ENCODE data around the gene ALOX15B. TPM values are rescaled to one million over a fixed set of nuclear protein-coding genes. Genes with fewer than 3 reads are reported as not detected.

ALOX15B gene
- total RNA-seq, 1 experiment from 2014 or later: not detected

DNA sequence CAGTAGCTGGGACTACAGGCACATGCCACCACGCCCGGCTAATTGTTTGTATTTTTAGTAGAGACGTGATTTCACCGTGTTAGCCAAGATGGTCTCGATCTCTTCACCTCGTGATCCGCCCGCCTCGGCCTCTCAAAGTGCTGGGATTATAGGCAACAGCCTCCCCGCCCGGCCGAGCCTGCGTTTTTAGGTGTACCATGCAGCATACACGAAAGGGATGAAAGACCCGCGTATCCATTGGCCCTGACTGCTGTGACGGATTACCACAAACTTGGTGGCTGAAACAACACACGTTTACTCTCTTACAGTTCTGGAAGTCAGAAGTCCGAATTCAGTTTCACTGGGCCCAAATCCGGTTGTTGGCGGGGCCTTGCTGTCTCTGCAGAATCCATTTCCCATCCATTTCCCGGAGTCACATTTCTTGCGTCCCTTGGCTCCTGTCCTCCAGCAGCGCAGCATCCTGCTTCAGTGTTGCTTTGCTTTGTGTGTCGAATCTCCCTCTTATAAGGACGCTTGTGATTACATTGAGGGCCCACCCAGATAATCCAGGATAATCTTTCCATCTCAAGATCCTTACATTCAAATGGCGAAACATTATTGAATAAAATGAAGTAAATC is 44.8 kb upstream of the ALOX15B start:
- Mint-ChIP-seq H3K4me3 (ENCODE audit: low read depth, unreplicated experiment) (no peak overlapping the region), H3K4me1 (ENCODE audit: low read depth, unreplicated experiment) (no peaks in the 10 kb centered on the region), H3K36me3 (ENCODE audit: insufficient read depth, unreplicated experiment) (no peaks in the 10 kb centered on the region), H3K9me3 (ENCODE audit: low read depth, unreplicated experiment) (no peaks in the 10 kb centered on the region), H3K27me3 (ENCODE audit: unreplicated experiment) (no peaks in the 10 kb centered on the region), H3K27ac (ENCODE audit: unreplicated experiment) (no peak overlapping the region)
- CTCF ChIA-PET: no interaction called here
- BruUV-seq (replicated peaks): no TSS peak
- TF ChIP-seq CTCF (IDR thresholded peaks at IDR 0.05; ENCODE audit: unreplicated experiment): no peak
- intact Hi-C loops (cut with micrococcal nuclease; ENCODE audit: unreplicated experiment): no loop called here
- DNase-seq: no peak

DNA sequence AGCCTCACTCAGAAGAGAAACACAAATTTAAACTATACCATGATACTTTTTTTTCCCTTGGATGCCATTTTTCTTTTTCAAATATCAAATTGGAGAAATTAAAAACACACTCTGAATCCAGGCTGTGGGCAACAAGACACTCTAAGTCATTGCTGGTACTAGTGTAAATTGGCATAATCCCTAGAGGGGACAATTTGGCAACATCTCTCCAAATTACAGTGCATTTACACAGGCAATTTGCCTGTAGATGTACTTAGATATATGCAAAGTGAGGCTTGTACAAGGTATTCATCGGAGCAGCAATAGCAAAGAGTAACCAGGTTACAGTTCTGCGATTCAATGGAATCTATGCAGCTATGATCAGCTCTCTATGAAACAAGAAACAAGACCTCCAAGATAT is 43.1 kb upstream of the ALOX15B start:
- no peak for TF ChIP-seq CTCF (IDR thresholded peaks at IDR 0.05; ENCODE audit: unreplicated experiment)
- Mint-ChIP-seq H3K9me3 (ENCODE audit: low read depth, unreplicated experiment) (no peaks in the 10 kb centered on the region), H3K36me3 (ENCODE audit: insufficient read depth, unreplicated experiment) (no peaks in the 10 kb centered on the region), H3K27ac (ENCODE audit: unreplicated experiment) (no peak overlapping the region), H3K4me3 (ENCODE audit: low read depth, unreplicated experiment) (no peak overlapping the region), H3K4me1 (ENCODE audit: low read depth, unreplicated experiment) (no peaks in the 10 kb centered on the region), H3K27me3 (ENCODE audit: unreplicated experiment) (peaks cover 4% of the 10 kb centered on the region)
- no peak for DNase-seq
- intact Hi-C loops (cut with micrococcal nuclease; ENCODE audit: unreplicated experiment): loop anchor here (5.0 kb wide), 1 partner anchor 253 kb away; no protein-coding TSS in a partner anchor
- BruUV-seq (replicated peaks): no TSS peak
- CTCF ChIA-PET: no interaction called here

GRCh38 chr17:7997186-7997585 is 41.7 kb upstream of the ALOX15B start:
- TF ChIP-seq CTCF (IDR thresholded peaks at IDR 0.05; ENCODE audit: unreplicated experiment): no peak
- no TSS peak for BruUV-seq (replicated peaks)
- H3K4me3 Mint-ChIP-seq (ENCODE audit: low read depth, unreplicated experiment): no peak overlapping the region
- intact Hi-C loops (cut with micrococcal nuclease; ENCODE audit: unreplicated experiment): loop anchor here (5.0 kb wide), 1 partner anchor 255 kb away; no protein-coding TSS in a partner anchor
- no peaks in the 10 kb centered on the region for H3K9me3 Mint-ChIP-seq (ENCODE audit: low read depth, unreplicated experiment)
- H3K4me1 Mint-ChIP-seq (ENCODE audit: low read depth, unreplicated experiment): no peaks in the 10 kb centered on the region
- CTCF ChIA-PET: interaction anchor here (0.6 to 0.9 kb wide), 2 partner anchors 8 to 59 kb away, joined by 3 read pairs; no protein-coding TSS in a partner anchor
- peak; percentile 44 for DNase-seq
- no peak overlapping the region for H3K27ac Mint-ChIP-seq (ENCODE audit: unreplicated experiment)
- peaks cover 19% of the 10 kb centered on the region for H3K27me3 Mint-ChIP-seq (ENCODE audit: unreplicated experiment)
- no peaks in the 10 kb centered on the region for H3K36me3 Mint-ChIP-seq (ENCODE audit: insufficient read depth, unreplicated experiment)

DNA sequence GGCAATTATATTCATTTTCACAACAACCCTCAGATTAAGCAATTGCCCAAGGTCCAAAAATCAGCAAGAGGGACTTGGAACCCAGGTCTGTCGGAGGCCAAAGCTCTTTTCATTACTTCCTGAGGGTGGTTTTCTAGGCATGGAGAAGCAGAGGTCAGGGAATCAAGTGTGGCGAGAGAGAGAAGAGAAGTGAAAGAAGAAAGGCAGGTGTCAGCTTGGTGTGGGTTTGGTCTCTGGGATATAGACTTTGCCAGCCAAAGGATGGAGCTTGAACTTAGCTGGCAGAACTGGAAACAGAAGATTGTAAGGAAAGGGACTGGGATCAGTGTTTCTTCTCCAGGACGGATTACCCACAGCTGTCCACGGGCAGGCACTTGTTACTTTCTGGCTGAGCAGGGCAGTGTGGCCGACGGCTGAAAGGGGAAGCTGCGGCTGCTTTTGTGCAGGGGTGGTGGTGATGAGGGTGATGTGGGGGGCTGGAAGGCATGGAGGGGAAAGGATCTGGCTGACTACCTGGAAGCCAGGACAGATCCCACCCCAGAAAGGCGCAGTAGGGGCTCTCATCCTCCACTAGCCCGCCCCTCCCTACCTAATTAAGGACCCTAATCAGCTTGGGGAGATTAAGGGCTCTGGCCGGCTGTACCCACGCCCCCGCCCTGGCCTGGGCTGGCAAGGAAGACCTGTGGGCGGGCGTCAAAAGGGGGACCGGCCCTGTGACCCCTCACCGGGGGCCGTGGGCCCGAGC is 36.7 kb upstream of the ALOX15B start, which contains the start of gene GUCY2D:
GUCY2D (plus strand) TSS at position 640 of the 745 bp plus-strand sequence. CDS start 433 bp downstream, outside the sequence.
- no TSS peak for BruUV-seq (replicated peaks)
- Mint-ChIP-seq H3K9me3 (ENCODE audit: low read depth, unreplicated experiment) (no peaks in the 10 kb centered on the region), H3K27me3 (ENCODE audit: unreplicated experiment) (peaks cover 58% of the 10 kb centered on the region), H3K4me3 (ENCODE audit: low read depth, unreplicated experiment) (no peak within 1 kb of the TSS), H3K36me3 (ENCODE audit: insufficient read depth, unreplicated experiment) (no peaks in the 10 kb centered on the region), H3K27ac (ENCODE audit: unreplicated experiment) (no peak within 1 kb of the TSS), H3K4me1 (ENCODE audit: low read depth, unreplicated experiment) (no peaks in the 10 kb centered on the region)
- DNase-seq: no peak
- intact Hi-C loops (cut with micrococcal nuclease; ENCODE audit: unreplicated experiment): no loop called here
- no peak for TF ChIP-seq CTCF (IDR thresholded peaks at IDR 0.05; ENCODE audit: unreplicated experiment)
- CTCF ChIA-PET: no interaction called here
